ENCODE measurements around the gene LITAFD.

The LITAFD gene

GRCh38 chr16:8924214-8924613, 42.1 kb downstream of the LITAFD start:
- DNase-seq: no peak

GRCh38 chr16:8925455-8925854, 43.3 kb downstream of the LITAFD start:
- no peak for DNase-seq

DNA sequence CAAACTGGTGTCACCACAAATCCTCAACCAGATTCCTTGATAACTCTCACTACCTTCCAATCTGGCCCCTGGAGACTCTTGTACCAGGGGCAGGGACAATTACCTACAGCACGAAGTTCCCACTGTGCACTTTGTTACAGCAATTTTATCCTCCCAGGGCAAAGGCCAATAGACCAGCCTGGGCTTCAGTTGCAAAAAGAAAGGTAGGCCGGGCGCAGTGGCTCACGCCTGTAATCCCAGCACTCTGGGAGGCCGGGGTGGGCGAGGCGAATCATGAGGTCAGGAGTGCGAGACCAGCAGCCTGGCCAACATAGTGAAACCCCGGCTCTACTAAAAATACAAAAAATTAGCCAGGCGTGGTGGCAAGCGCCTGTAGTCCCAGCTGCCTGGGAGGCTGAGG, 44.7 kb downstream of the LITAFD start:
- no peak for DNase-seq

DNA sequence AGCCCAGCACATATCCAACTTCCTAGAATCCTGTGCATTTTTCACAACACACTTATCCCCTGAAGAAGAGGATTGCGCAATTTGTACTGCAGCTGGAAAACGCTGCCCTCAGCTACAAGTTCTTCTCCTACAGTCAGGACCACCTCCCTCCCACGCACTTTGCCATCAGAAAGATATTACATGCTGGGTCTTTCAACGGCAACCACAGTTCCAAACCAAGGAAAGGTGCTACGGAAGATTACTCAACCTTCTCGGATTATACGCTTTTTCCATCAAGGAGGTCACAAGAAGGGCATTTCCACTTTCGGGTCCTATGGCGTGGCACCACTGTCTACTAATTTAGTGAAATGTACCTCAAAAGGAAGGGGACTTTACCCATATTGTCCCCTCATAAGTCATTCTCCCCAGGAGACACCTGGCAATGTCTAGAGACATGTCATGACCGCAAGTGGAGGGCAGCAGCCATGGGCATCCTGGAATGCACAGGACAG, 46.4 kb downstream of the LITAFD start:
- DNase-seq: no peak

GRCh38 chr16:8929086-8929748, 47.1 kb downstream of the LITAFD start:
- no peak for DNase-seq

DNA sequence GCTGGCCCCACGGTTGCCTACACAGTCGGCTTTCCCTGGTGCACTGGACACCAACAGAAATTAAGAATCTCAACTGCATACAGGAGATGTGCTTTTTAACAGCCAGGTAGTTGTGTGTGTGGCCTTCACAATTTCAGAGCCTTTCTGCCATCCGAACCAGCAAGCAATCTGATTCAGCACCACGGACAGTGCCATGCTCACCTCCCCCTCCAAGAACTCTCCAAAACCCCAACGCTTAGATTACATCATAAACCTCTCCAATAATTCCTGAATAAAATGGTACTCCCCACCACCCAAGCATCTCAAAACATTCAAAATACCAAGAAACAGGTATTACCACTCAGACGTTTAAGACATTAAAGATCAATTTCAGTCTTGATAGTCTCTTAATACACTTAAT, 49.7 kb downstream of the LITAFD start:
- DNase-seq: peak; percentile 48

DNA sequence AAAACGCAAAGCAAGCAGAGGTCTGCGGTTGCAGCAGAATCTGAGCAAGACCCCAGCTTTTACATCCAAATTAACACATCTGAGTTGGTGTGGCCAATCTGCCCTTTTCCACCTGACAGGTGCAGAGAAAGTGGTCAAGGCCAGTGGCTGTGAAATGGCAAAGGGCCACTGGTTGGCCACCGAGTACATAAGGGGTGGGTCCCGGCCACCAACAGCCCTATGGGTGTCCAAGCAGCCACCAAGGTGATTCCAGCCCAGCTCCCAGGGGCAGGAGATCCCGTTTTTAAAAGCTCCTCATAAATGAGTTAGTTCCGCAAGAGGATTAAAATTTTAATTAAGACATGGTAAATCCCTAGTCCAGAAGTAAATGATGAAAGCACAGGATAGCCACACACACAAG, 52.5 kb downstream of the LITAFD start:
- DNase-seq: no peak
